GM18517 (cell line): ENCODE measurements around the gene IL36B.

ENCODE experiments used
- ATAC-seq: cut with Tn5 transposase; IDR thresholded peaks from one replicate; pipeline ENCODE4 v1.9.1; 2021; ENCODE audit warnings: mild to moderate bottlenecking, moderate library complexity; ENCODE audit not compliant: unreplicated experiment

The IL36B gene

DNA sequence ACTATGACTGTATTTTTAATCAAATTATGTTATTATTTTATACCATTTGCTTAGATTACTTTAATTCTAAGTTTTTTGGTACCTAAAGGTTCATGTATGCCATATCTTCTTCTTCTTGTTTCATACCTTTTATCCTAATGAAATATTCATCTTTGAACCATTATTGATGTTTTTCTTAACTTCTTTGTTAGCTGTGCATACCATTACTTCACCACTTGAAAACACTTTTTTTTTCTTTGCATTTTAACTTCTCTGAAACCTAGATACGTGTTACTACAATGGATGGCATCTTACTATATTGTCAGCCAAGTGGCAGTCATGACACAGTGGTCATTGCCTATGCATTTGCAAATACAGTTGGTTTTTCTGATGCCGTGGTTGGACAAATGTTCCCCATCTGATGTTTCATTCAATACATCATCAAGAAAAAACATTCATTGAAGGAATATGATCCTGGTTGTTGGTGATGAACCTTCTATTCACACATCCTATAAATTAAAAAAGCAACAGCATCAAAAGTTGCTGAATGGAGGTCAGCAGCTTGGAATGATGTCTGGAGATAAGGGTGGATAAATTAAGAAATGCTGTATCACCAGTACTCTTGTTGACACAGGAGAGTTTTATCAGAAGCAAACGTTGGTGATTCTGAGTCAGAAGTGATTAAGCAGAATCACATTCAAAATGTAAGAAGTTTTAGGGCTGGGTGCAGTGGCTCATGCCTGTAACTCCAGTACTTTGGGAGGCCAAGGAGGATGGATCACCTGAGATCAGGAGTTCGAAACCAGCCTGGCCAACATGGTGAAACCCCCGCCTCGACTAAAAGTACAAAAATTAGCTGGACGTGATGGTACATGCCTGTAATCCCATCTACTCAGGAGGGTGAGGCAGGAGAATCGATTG lies 40.0 kb downstream of the IL36B start:
- ATAC-seq, result no peak

- ATAC-seq, result no peak
Measured at GRCh38 chr2:113011108-113011507, 41.6 kb downstream of the IL36B start.

- no peak for ATAC-seq
Measured at GRCh38 chr2:113010088-113010487, 42.6 kb downstream of the IL36B start.

GRCh38 chr2:113009622-113010021 lies 43.0 kb downstream of the IL36B start:
- no peak for ATAC-seq

DNA sequence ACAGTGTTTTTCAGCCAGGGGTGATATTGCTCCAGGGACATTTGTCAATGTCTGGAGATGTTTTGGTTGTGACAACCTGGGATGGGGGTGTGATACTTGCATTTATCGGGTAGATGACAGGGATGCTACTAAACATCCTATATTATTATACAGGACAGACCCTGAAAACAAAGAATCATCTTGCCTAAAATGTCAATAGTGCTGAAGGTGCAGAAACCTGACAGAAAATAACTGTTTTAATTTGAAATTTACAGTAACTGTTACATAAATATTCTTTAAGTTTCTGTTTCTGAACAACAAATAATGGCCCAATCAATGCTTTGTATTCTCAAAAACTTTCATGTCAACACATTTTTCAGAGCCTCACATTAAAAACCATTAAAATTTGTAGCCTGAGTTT lies 45.4 kb downstream of the IL36B start:
- ATAC-seq, result no peak

GRCh38 chr2:113005030-113005509 lies 47.6 kb downstream of the IL36B start, which contains the start of gene IL36A:
Gene IL36A, plus strand, starts transcription at chr2:113005459. Its CDS starts 413 bp downstream, at chr2:113005872.
- no peak for ATAC-seq

DNA sequence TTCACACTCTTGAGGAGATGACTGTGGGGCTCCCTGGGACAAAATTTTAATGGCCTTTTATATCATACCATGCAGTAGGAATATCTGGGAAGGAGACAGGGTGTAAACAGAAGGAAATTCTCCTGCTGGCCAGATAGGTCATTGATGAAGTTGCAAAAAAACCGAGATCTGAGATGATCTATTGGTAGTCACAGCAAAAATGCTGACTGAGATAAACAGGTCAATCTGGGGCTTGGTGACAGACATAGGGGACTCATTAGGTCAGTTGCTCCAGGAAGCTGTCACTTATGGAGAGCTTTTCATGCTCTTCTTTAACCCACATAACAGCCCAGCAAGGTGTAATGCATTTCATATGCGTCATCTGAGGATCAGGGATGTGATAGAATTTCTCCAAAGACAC lies 50.0 kb downstream of the IL36B start:
- no peak for ATAC-seq

- no peak for ATAC-seq
Measured at GRCh38 chr2:113000436-113000835, 52.2 kb downstream of the IL36B start.

DNA sequence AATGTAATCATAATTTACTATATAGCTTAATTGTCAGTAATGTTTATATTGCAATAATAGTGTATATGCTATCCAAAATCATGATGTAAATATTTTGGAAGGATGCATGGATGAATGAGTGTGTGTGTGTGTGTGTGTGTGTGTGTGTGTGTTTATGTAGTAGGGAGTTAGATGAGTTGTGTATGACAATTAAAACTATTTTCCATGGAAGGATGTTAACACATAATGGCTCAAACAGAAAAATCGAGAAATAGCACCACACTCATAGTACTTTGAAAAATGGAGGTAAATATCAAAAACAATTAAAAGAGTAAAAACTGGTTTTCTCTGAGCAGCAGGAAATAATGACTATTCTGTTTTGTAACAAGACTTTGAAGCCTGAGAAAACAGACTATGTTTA lies 55.5 kb downstream of the IL36B start:
- ATAC-seq, result no peak

GRCh38 chr2:112996635-112997034 lies 56.0 kb downstream of the IL36B start:
- ATAC-seq, result no peak

DNA sequence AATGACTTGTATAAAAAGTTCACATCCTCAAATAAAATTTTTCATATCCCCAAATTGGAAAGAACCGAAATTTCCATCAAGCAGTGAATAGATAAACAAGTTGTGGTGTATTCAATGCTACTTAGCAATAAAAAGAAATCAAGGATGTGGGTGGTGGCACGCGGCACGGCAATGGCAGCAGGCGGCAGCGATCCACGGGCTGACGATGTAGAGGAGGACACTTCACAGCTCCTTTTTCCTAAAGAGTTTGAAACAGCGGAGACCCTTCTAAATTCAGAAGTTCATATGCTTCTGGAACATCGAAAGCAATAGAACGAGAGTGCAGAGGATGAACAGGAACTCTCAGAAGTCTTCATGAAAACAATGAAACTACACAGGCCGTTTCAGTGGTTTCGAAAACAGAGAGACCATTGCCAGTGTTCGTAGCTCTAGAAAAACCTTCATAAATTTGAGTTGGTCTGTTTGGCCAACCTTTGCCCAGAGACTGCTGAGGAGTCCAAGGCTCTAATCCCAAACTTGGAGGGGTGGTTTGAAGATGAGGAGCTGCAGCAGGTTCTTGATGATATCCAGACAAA lies 57.2 kb downstream of the IL36B start:
- ATAC-seq, result no peak

- no peak for ATAC-seq
Measured at GRCh38 chr2:112994648-112995047, 58.0 kb downstream of the IL36B start.

GRCh38 chr2:112993831-112994230 lies 58.8 kb downstream of the IL36B start:
- ATAC-seq, result no peak

DNA sequence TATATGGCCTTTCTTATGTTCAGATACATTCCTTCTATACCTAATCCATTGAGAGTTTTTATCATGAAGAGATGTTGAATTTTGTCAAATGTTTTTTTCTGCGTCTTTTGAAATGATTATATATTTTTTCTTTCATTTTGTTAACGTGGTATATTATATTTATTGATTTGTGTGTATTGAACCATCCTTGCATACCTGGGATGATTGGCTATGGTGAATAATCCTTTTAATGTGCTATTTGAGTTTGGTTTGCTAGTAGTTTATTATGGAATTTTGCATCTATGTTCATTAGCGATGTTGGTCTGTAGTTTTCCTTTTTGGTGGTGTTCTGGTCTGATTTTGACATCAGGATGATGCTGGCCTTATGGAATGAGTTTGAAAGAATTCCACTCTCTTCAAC lies 63.1 kb downstream of the IL36B start:
- no peak for ATAC-seq

- ATAC-seq, result no peak
Measured at GRCh38 chr2:112985090-112985489, 67.6 kb downstream of the IL36B start.

- no peak for ATAC-seq
Measured at GRCh38 chr2:112980537-112980936, 72.1 kb downstream of the IL36B start.

DNA sequence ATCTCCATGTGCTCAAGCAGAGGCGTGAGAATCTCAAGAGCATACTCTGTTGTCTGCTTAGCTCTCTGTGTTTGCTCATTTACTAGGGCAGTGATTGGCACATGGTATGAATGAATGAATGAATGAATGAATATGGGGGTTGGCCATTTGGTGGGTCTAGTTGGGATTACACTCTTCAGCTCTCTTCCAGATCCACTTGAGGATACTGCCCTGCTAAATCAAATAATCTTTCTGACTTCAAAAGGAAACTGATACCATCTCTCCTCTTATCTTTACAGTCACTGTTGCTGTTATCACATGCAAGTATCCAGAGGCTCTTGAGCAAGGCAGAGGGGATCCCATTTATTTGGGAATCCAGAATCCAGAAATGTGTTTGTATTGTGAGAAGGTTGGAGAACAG lies 72.9 kb downstream of the IL36B start:
- no peak for ATAC-seq

- no peak for ATAC-seq
Measured at GRCh38 chr2:112977559-112978056, 75.1 kb downstream of the IL36B start, which contains the start of gene IL36G. Gene IL36G, plus strand, starts transcription at chr2:112978006. Its CDS starts 633 bp downstream, at chr2:112978639.
